ENCODE results near the gene PTPRC.

GRCh38 chr1:198653808-198654413 lies 15.1 kb downstream of the PTPRC start:
- TF ChIP-seq CTCF (conservative IDR thresholded peaks at IDR 0.05), result no peak
- no peak for TF ChIP-seq ZFX (IDR thresholded peaks at IDR 0.05)
